ENCODE measurements around the gene ALG5.
A peak's percentile ranks its signal among the peaks of the same experiment; 100 is the strongest.

ALG5 gene, protein sequence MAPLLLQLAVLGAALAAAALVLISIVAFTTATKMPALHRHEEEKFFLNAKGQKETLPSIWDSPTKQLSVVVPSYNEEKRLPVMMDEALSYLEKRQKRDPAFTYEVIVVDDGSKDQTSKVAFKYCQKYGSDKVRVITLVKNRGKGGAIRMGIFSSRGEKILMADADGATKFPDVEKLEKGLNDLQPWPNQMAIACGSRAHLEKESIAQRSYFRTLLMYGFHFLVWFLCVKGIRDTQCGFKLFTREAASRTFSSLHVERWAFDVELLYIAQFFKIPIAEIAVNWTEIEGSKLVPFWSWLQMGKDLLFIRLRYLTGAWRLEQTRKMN

DNA sequence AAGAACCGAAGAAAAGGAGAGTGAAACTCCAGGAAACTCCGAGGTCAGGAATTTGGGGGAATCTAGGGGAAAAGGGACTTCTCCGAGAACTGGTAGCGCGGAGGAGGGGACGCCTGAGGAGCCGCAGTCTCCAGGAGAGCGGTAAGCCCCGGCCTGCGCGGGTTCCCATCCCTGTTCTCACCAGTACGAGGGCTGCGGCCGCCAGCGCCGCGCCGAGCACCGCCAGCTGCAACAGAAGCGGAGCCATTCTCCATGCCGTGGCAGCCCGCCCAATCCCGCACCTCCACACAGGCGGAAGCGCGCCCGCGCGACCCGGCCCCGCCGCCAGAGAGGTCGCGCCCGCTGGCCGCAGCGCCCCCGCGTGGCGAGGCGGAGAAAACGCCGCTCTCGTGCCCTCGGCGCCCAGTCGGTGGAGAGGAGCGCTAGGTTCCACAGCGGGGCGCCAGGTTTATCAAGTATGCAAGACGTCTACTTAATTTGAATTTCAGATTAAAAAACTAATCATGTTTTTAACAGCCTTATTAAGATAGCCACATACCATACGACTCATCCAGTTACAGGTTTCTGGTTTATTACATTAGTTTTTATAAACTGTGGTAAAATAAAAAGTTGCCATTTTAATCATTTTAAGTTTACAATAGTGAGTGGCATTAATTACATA, at the start of gene ALG5:
ALG5 (minus strand) TSS at position 287 of the 661 bp plus-strand sequence; CDS start at position 247, 40 bp downstream.
- in situ Hi-C loops (cut with HindIII; ENCODE audit: low pct_ligation_motif_present, low sequenced_read_pairs), result no loop called here
- Histone ChIP-seq H3K36me3 (replicated peaks) (peaks cover 11% of the 10 kb centered on the region), H3K27ac (peak within 1 kb of the TSS; percentile 96), H3K4me3 (ENCODE audit: low read depth, low read length) (peak within 1 kb of the TSS; percentile 96), H3K27me3 (replicated peaks) (no peaks in the 10 kb centered on the region)
- peak; percentile 70 for DNase-seq
- TF ChIP-seq, protein P1, sequence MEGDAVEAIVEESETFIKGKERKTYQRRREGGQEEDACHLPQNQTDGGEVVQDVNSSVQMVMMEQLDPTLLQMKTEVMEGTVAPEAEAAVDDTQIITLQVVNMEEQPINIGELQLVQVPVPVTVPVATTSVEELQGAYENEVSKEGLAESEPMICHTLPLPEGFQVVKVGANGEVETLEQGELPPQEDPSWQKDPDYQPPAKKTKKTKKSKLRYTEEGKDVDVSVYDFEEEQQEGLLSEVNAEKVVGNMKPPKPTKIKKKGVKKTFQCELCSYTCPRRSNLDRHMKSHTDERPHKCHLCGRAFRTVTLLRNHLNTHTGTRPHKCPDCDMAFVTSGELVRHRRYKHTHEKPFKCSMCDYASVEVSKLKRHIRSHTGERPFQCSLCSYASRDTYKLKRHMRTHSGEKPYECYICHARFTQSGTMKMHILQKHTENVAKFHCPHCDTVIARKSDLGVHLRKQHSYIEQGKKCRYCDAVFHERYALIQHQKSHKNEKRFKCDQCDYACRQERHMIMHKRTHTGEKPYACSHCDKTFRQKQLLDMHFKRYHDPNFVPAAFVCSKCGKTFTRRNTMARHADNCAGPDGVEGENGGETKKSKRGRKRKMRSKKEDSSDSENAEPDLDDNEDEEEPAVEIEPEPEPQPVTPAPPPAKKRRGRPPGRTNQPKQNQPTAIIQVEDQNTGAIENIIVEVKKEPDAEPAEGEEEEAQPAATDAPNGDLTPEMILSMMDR (IDR thresholded peaks at IDR 0.05; ENCODE audit: low read depth, low read length, missing control alignments), result peak; percentile 70

DNA sequence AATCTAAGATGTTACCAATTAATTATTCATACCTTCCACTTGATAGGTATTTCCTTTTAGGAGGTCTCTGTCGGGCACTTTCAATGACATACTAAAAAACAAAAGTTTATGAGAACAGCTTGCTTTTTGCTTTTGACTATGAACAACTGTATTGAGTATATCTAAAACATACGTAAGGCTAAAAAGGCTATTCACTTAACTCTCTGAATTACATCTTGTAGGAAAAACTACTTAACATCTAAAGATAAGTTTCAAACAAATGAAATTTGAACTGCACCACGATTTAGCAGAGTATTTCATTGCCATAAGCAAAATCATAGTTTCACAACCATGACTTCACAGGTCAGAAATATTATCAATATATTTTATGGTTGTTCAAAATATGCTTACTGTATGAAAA, 48.7 kb upstream of the ALG5 start:
- no peak for DNase-seq
- in situ Hi-C loops (cut with HindIII; ENCODE audit: low pct_ligation_motif_present, low sequenced_read_pairs), result no loop called here
- no peaks in the 10 kb centered on the region for H3K27me3 ChIP-seq (replicated peaks)
- peaks cover 36% of the 10 kb centered on the region for H3K36me3 ChIP-seq (replicated peaks)
- H3K27ac ChIP-seq, result no peak overlapping the region
- H3K4me3 ChIP-seq (ENCODE audit: low read depth, low read length), result no peak overlapping the region
- TF ChIP-seq, protein P1 (IDR thresholded peaks at IDR 0.05; ENCODE audit: low read depth, low read length, missing control alignments), result no peak

DNA sequence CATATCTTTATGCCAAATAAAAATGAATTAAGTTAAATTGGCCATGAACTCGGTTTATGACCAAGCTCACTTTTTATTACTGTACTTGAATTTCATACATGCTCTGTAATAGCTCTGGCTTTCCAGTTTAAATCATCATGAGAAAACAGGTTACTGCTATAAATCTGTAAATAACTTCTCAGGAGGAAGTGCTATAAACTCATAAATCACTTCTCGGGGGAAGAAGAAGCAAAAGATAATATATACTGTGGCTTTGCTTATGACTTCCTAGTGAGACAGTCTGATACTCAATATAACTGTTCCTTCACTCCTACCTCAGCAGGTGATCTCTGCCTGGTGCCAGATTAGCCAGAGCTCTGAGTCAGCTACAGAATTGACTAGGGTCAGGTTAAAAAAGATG, 47.9 kb upstream of the ALG5 start:
- no peak overlapping the region for H3K27ac ChIP-seq
- H3K4me3 ChIP-seq (ENCODE audit: low read depth, low read length), result no peak overlapping the region
- H3K36me3 ChIP-seq (replicated peaks), result peaks cover 43% of the 10 kb centered on the region
- in situ Hi-C loops (cut with HindIII; ENCODE audit: low pct_ligation_motif_present, low sequenced_read_pairs), result no loop called here
- H3K27me3 ChIP-seq (replicated peaks), result no peaks in the 10 kb centered on the region
- TF ChIP-seq, protein P1 (IDR thresholded peaks at IDR 0.05; ENCODE audit: low read depth, low read length, missing control alignments), result no peak
- no peak for DNase-seq

DNA sequence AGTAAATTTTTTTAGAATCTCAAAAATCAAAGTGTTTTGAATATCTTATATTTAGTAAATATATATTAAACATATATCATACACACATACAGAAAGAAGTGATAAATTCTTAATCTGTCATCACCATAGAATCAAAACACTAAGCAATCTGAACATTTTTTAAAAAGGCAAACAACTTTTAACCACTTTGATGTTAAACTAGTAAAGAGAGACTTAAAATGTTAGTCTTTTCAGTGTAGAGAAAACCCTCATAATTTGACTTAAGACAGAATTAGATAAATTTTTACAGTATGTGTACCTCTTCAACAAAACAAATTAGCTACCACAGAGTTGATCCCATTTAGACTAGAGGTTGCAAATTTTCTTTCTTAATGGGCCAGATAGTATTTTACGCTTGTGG, 46.9 kb upstream of the ALG5 start:
- Histone ChIP-seq H3K4me3 (ENCODE audit: low read depth, low read length) (no peak overlapping the region), H3K36me3 (replicated peaks) (peaks cover 49% of the 10 kb centered on the region), H3K27ac (no peak overlapping the region), H3K27me3 (replicated peaks) (no peaks in the 10 kb centered on the region)
- TF ChIP-seq, protein P1 (IDR thresholded peaks at IDR 0.05; ENCODE audit: low read depth, low read length, missing control alignments), result no peak
- in situ Hi-C loops (cut with HindIII; ENCODE audit: low pct_ligation_motif_present, low sequenced_read_pairs), result no loop called here
- no peak for DNase-seq

DNA sequence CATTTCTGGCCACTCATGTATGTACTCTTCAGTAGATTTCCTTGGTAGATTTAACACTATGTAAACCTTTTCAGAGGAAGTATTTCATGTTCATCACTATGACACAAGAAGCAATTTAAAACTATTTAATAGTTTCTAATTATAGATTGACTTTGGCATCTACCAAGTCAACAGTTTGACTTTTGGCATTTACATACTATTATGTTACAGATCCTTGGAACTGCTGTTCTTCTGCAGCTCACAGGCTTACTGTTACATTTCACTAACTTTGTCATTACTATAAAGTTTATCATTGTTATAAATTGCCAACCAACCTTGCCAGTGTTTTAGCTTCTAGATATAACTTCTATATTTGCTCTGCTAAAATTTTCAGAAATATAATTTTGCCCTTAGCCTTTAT, 41.6 kb upstream of the ALG5 start:
- Histone ChIP-seq H3K27ac (no peak overlapping the region), H3K36me3 (replicated peaks) (peaks cover 63% of the 10 kb centered on the region), H3K27me3 (replicated peaks) (no peaks in the 10 kb centered on the region), H3K4me3 (ENCODE audit: low read depth, low read length) (no peak overlapping the region)
- TF ChIP-seq, protein P1 (IDR thresholded peaks at IDR 0.05; ENCODE audit: low read depth, low read length, missing control alignments), result no peak
- no peak for DNase-seq
- in situ Hi-C loops (cut with HindIII; ENCODE audit: low pct_ligation_motif_present, low sequenced_read_pairs), result no loop called here
